HEK293 (cell line): ENCODE measurements around the gene MED20.

Source experiments
- PBX3 ChIP-seq: sonication (generic); formaldehyde crosslinking; IDR thresholded peaks from 2 replicates; pipeline ENCODE4 v1.8.1; 2022; ENCODE audit warnings: mild to moderate bottlenecking, moderate library complexity, missing genetic modification reagents
- RBAK ChIP-seq: fragments of 450-650 bp; formaldehyde crosslinking; IDR thresholded peaks from 2 replicates; pipeline ENCODE4 v1.5.1; 2016; ENCODE audit warnings: missing biosample characterization, missing genetic modification characterization
- REST ChIP-seq: fragments of 450-650 bp; formaldehyde crosslinking; IDR thresholded peaks from 2 replicates; pipeline ENCODE4 v1.5.1; 2016; ENCODE audit warnings: missing biosample characterization, missing genetic modification characterization
- SP3 ChIP-seq: fragments of 450-650 bp; formaldehyde crosslinking; IDR thresholded peaks from 2 replicates; pipeline ENCODE4 v1.5.1; 2016; ENCODE audit warnings: missing biosample characterization, missing genetic modification characterization
- ZBTB7A ChIP-seq: fragments of 450-650 bp; formaldehyde crosslinking; IDR thresholded peaks from 2 replicates; pipeline ENCODE4 v1.5.1; 2016; ENCODE audit warnings: low read depth, missing biosample characterization, missing genetic modification characterization
- ZNF2 ChIP-seq: fragments of 450-650 bp; formaldehyde crosslinking; IDR thresholded peaks from 2 replicates; pipeline ENCODE4 v1.5.1; 2016; ENCODE audit warnings: missing biosample characterization, missing genetic modification characterization
- ZNF266 ChIP-seq: fragments of 450-650 bp; formaldehyde crosslinking; IDR thresholded peaks from 2 replicates; pipeline ENCODE4 v1.5.1; 2016; ENCODE audit warnings: missing biosample characterization, missing genetic modification characterization, low read depth
- ZNF561 ChIP-seq: fragments of 450-650 bp; IDR thresholded peaks from 2 replicates; pipeline ENCODE4 v1.5.1; 2018; ENCODE audit warnings: missing biosample characterization, missing genetic modification characterization, borderline replicate concordance
- ZNF792 ChIP-seq: fragments of 450-650 bp; formaldehyde crosslinking; IDR thresholded peaks from 2 replicates; pipeline ENCODE4 v1.5.1; 2016; ENCODE audit warnings: missing biosample characterization, missing genetic modification characterization
- TF ChIP-seq, protein P1 (sequence below): fragments of 450-650 bp; formaldehyde crosslinking; IDR thresholded peaks from 2 replicates; pipeline ENCODE4 v1.5.1; 2016; ENCODE audit warnings: missing biosample characterization, missing genetic modification characterization

GRCh38 chr6:41936073-41936837, 15.3 kb upstream of the MED20 start:
- TF ChIP-seq RBAK (no peak), ZNF792 (tag by site-specific recombination) (no peak), SP3 (tag by site-specific recombination) (no peak), REST (tag by site-specific recombination) (peak; percentile 37; the same call in 1 of the 2 replicates), ZNF2 (no peak), ZBTB7A (no peak), ZNF561 (tag by site-specific recombination) (no peak), ZNF266 (no peak), PBX3 (CRISPR knock-in tag) (no peak)
- TF ChIP-seq, protein P1, sequence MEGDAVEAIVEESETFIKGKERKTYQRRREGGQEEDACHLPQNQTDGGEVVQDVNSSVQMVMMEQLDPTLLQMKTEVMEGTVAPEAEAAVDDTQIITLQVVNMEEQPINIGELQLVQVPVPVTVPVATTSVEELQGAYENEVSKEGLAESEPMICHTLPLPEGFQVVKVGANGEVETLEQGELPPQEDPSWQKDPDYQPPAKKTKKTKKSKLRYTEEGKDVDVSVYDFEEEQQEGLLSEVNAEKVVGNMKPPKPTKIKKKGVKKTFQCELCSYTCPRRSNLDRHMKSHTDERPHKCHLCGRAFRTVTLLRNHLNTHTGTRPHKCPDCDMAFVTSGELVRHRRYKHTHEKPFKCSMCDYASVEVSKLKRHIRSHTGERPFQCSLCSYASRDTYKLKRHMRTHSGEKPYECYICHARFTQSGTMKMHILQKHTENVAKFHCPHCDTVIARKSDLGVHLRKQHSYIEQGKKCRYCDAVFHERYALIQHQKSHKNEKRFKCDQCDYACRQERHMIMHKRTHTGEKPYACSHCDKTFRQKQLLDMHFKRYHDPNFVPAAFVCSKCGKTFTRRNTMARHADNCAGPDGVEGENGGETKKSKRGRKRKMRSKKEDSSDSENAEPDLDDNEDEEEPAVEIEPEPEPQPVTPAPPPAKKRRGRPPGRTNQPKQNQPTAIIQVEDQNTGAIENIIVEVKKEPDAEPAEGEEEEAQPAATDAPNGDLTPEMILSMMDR (tag by site-specific recombination), result peak; percentile 56; the same call in 1 of the 2 replicates
